ENCODE measurements around the gene PCARE.

- TF ChIP-seq POLR2A (IDR thresholded peaks at IDR 0.05), result no peak
- TF ChIP-seq CTCF (IDR thresholded peaks at IDR 0.05 in 4 of 5, conservative IDR thresholded peaks at IDR 0.05 in 1 of 5), result no peak
Measured at GRCh38 chr2:29063056-29063455, 11.3 kb downstream of the PCARE start.

Measured in gastrocnemius medialis (tissue), 4 donors.